HG03342 (cell line): Measurements from ENCODE around the gene SLC17A8.
"Not testable (repeated sequence)": the region's sequence is repeated elsewhere in the genome, so short reads cannot be mapped to it uniquely, and the experiment has no call there.

Experiments used
- ATAC-seq: cut with Tn5 transposase; IDR thresholded peaks from one replicate; pipeline ENCODE4 v1.9.1; 2021; ENCODE audit warnings: mild to moderate bottlenecking, moderate library complexity; ENCODE audit not compliant: unreplicated experiment

The SLC17A8 gene

DNA sequence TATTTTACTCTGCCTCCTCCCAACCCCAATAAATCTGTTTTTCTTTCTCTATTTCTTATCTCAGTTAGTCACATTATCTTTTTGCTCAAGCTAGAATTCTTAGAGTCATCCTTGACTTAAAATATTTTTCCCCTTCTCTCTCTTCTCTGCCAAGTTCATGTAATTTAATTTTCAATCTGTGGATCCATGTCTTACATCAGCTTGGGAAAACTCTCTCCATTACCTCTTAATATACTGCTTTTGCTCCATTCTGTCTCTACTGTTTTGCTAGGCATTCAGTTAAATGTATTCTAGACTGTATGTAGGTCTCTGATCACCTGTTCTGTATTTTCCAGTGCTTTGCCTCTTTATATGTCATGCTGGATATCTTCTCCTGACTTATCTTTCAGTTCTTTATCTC, 65.8 kb downstream of the SLC17A8 start:
- ATAC-seq = no peak

DNA sequence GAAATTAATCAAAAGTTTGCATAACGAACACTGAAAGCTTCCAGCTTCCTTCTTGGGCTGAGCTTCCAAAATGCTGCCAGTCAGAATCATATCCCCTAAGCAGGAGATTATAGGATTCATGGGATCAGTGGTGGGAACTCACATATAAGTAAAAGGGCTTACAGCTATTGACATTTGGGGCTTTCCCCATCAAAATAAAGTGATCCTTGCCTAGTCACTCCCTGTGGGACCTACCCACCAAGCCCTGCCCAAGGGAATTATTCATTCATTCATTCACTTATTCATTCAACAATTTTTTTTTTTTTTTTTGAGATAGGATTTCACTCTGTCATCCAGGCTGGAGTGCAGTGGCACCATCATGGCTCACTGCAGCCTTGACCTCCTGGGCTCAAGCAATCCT, 69.3 kb downstream of the SLC17A8 start:
- no peak for ATAC-seq

DNA sequence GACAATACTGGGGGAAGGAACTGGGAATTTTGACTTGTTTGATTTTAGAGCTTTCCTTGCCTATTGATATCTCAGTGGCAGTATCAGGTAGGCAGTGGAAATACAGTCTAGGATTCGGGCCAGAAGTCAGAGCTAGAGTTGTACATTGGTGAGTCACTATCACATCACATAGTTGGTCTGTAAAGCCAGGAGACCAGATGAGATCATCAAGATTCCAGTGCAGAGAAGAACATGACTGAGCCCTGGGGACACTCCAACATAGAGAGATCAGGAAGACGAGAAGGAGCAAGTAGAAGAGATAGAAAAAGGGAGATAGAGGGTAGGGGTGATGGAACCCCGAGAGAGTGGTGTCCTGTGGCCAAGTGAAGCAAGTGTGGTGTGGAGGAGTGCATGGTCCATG, 70.2 kb downstream of the SLC17A8 start:
- ATAC-seq = no peak

DNA sequence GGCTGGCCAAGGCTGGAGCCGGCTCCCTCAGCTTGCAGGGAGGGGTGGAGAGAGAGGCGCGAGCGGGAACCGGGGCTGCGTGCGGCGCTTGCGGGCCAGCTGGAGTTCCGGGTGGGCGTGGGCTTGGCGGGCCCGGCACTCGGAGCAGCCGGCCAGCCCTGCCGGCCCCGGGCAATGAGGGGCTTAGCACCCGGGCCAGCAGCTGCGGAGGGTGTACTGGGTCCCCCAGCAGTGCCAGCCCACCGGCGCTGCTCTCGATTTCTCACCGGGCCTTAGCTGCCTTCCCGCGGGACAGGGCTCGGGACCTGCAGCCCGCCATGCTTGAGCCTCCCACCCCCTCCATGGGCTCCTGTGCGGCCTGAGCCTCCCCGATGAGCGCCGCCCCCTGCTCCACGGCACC, 73.4 kb downstream of the SLC17A8 start:
- ATAC-seq = not testable (repeated sequence)

DNA sequence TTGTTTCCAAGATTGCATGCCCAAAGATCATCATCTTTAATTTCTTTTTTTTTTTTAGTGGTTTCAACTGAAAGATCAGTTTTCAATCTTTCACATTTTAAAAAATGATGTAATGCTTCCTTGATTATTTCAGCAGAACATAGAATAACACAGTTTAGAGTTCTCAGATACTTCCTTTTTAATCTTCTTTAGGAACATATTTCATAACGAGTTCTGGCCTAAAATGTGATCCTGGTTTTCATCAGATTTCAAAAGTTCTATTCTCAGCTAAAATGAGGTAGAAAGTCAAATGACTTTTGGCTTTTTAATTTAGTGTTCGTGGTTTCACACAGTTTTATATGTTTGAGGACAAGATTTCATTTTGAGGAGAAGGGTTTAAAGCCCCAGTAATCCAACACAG, 76.8 kb downstream of the SLC17A8 start:
- no peak for ATAC-seq

DNA sequence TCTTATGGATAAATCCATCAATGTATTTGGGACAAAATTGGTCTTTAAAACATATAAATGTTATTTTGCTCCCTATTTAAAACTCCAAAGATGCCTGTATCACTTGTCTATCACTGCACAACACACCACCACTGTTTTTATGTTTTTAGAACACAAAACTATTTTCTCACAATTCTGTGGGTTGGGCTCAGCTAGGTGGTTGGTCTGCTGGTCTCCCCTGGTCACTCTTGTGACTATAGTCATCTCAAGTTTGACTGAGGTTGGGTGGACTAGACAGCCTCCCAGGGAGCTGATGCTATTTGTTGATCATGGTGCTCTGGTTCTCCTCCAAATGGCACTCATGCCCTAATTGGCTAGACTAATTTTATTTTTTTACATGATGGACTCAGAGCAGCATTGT, 77.3 kb downstream of the SLC17A8 start:
- ATAC-seq = no peak

DNA sequence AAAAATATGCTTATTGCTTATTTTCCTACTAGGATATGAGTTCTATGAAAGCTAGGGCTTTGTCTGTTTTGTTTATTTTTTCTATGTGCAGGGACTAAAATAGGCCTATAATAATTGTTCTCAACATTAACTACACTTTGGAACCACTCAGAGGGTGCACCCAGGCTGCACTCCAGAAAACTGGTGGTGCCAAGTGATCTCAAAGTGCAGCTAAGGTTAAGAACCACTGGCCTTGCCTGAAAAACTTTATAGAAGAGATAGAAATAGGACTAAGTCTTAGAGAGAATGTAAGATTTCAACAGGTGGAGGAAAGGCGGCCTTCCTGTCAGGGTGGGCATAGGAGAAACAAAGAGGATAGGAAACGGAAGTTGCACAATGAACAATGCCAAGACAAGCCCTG, 79.1 kb downstream of the SLC17A8 start:
- ATAC-seq = no peak

DNA sequence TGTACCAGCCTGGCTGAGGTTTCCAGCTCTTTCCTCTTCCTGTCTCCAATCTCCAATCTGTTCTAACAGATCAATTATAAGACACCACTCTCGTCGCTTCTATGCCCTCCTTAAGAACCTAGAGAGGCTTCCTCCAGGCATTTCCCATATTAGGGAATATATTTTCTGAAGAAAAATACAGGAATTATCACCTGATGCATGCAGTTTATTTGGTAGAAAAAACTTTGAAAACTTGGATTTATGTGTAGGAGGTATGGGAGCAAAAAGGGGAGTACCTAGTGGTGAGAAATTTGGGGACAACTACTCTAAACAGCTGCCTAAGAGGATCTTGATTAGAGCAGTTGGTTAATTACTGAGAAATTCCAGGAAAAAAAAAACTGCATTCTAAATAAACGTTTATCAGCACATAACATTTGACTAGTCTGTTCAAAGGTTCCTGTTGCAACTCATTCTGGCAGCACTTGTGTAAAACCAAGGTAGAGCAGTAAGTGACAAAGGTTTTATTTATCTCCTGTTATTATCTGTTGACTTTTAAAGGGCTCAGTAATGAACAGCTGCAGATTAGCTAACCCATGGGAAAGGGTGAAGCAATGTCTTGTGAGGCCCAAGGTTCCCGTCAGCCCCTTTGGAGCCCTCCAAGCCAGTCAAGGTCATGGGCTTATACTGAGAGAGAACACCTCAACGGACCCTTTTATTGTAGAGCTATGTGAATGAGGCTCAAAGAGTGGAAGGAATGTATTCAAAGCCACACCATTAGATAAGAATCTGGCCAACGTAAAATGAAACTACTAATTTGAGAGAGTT, 80.4 kb downstream of the SLC17A8 start:
- ATAC-seq = no peak

DNA sequence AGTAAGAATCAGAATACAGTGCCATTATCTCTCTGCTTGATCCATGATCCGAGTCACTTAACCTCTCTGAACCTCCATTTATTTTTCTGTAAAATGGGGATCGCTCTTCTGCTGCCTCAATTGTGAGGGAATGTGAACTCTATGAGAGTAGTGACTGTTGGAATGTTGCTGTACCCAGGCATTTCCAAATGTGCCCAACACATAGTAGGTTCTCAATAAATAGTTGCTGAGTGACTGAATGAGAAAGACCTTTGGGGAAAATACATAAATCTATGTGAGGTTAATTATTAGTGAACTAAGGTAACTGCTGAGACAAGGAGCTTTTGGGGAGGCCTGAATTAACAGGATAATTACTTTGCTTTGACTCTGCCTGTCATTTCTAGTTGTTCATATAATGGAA, 82.9 kb downstream of the SLC17A8 start:
- no peak for ATAC-seq

DNA sequence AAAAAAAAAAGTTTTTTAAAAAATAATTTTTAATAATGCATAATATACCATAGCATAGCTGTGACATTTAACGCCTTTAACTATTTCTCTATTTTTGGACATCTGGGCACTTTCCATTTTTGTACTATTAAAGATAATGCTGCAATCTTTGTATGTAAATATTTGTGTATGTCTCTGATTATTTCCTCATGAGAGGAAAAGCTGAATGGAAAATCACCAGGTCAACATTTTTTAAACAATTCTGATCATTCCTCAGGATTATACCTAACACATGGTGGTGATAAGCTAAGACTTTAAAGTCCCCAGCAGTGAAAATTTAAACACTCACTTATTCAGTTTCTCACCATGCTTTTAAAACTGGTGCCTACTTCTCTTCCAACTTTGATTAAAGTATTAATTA, 85.5 kb downstream of the SLC17A8 start:
- ATAC-seq = no peak

DNA sequence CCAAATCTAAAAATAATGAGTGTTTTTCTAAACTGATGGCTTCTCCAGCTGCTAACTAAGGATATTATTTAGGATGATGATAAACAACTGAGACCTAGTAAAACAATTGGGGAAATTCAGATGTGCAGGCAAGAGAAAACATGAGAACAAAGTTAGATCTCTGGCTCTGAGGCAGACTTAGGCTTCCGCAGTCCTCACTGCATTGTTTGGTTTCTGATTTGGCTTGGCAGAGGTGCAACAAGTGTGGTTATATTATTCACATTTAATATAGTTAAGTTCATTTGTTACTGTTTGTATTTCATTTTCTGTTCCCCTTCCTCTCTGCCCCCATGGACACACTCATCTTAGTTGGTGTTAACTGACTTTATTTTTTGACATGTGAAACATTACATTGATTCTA, 86.6 kb downstream of the SLC17A8 start:
- no peak for ATAC-seq

DNA sequence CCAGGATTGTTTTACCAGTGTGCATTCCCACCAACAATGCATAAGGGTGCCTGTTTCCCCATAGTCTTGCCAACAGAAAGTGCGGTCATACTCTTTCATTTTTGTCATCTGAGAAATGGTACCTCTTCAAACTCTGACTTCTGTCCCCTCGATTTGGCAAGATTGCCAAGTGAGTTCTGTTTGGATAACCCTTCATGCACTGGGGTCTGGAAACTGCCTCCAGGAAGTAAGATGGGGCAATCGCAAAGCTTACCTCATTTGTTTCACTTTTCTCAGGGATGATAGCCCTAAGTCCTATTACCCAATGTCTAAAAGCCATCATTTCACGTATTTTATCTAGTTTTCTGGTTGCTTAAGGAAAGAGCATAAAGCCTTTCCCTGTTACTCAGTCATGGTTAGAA, 88.2 kb downstream of the SLC17A8 start:
- ATAC-seq = no peak

DNA sequence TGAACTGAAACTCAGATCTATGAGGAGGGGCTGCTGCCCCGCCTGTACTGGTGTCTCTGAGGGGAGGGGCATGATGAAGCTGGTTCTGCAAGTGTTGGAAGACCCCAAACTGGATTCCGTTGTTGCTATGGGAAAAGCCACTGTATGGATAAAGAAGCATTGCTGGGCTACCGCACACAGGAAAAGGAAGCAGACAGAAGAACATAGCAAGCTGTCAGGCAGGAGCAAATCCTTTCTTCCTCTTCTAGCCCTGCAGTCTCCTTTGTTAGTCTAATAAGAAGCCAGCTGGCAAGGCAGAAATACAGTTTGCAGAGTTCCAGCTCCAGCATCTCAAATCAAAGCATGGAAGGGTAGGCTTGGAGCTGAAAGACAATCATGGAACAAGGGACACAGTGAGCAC, 90.5 kb downstream of the SLC17A8 start:
- ATAC-seq = no peak

DNA sequence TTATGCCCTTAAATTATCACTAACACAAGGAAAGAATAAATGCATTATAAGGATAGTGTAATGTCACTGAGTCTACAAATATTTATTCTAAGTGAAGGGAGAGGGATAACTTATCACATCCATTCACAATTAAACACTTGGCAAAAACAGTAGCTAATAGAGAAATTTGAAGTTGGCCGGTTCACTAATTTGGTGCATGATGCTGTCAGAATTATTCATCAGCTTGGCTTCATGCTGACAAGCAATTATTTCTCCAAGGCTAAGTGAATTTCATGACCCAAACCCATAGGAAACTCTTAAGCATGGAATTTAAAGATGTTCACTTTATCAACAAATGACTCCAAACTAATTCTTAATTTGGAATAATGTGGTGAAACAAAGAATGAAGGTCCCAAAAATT, 91.8 kb downstream of the SLC17A8 start:
- no peak for ATAC-seq

DNA sequence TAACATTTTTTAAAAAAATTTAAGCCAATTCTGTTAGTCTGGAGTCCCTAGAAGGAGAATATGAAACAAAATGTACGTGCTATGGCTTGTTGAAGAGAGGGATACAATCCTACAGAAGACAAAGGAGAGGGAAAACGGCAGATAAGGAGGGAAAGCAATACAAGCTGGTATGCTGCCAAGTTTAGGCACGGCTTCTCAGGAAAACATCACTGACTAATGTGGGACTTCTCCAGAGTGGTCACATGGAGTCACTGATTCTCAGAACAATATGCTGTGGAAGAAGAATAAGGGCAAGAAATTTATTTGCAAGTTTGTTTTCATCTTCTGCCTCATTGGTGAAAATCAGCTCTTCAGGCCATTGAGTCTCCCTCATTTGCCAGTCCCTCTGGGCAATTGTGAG, 93.9 kb downstream of the SLC17A8 start:
- no peak for ATAC-seq

DNA sequence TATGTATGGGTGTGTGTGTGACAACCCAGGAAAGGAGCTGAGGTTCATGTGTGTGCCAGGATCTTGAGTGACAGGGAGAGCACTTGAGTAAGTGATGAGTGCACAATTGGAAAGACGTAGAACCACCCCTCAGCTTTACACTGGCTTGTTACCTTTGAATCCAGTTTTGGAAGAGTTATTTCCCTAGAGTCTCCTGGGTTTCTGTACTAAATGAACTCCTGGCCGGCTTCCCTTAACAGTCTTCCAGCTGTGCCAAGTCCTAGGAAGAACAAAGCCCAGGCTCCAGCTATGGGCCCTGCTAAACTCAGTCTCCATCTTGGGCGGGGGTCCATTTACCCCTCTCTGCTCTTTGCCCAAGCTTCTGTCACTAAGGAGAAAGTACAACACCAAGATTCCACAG, 97.1 kb downstream of the SLC17A8 start:
- no peak for ATAC-seq

DNA sequence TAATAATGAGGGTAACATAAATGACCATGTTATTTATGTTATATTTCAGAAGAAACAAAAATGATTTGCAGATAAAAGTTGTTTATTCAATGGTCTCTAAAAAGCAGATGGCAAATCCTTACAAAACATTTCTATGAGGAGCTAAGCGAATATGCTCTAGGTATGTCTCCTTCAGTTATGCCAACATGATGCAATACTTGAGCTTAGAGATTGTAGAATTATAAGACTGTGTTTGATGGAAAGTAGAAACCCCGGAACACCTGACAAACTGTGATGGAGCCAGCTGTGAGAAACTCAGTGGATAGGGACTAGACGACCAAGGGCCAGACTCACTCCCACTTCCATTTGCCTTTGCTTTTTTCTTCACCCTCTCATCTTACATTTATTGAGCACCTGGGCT, 99.0 kb downstream of the SLC17A8 start:
- ATAC-seq = no peak

DNA sequence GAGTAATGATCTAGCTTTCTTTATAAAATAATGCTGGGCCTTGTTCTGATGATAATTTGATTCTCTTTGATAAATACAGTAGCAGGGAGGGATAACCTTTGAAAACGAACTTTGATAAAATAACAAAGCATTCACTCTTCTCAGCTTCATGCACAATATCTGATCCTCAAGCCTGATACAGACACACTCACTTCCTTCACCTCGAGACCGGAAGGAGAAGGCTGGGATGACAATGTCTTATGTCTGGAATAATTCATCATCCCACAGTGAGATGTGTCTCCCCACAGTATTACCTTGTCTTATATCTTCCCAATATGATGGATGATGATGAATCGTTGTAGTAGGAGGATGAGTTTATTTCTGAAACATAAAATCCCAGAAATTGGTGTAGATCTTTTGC, 101.3 kb downstream of the SLC17A8 start:
- ATAC-seq = no peak

DNA sequence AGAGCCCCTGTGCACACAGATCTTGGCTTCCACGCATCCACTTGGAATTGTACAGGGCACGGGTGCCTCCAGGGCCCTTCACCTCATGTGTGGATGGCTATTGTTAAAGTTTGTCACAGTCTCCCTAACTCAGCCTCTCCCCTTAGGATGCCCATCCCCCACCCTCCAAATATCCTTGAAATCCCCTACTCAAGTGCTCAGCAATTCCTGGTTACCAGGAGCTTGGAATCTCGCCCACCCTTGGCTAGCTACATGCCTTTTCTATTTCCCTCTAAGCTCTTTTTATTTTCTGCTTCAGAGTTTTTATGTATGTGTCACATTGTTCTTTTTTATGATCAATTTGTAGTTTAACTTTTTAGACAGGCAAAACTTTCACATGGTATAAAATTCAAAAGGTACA, 103.8 kb downstream of the SLC17A8 start:
- no peak for ATAC-seq

DNA sequence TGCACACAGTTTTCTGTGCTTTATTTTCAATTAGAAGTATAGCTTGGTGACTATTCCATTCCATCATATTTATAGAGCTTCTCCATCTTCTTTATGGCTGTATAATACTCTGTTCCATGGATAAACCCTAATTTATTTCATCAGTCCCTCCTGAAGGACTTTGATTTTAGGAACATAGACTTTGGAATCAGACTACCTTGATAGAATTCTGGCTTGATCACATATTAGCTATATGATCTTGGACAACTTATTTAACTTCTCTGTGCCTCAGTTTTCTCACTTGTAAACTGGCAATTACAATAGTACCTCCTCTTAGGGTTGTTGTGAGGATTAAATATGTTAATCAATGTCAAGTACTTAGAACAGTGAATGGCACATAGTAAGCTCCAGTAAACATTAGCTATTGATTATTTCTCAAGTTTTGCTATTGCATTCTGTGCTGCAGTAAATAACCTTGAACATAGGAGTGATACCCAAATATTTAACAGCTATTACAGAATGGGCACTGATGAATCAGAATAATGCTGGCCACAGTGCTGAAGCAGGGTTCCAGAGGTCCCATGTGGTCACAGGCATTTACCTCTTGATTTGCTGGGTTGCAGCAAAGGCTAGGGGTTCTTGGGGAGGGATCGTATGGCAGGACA, 104.6 kb downstream of the SLC17A8 start:
- ATAC-seq = no peak

DNA sequence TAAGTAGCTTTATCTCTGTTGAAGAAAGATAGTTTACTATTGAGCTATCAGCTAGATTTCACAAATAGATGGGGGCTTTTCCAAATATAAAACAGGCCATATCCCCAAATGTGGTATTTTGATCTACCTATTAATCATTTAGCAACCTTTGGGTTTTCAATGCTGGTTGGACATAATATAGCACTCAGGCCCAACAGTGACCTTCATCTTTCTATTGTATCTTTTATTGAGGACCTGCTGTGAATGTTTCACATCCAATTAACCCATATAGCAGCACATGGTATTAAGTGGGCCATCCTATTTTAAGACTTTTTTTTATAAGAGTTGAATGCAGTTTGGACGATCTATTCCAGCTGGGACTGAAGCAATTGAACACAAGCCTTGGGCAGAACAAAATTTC, 106.8 kb downstream of the SLC17A8 start:
- no peak for ATAC-seq

DNA sequence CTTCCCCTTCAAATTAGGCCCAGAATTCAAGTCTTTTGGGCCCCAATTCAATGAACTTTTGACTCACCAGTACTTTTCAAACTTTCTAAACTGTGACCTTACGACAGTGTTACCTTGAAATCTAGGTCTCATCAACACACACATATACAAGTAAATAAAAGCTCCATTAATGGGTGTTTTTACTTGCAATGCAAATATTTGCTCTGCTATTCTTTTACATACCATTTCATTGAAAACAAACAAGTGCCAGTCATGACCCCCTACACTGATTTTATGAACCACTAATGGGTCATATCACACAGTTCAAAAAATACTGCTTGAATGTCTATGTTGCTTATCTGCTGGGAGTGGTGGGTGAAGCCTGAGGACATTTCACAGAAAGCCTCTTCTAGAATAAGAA, 107.7 kb downstream of the SLC17A8 start:
- no peak for ATAC-seq

DNA sequence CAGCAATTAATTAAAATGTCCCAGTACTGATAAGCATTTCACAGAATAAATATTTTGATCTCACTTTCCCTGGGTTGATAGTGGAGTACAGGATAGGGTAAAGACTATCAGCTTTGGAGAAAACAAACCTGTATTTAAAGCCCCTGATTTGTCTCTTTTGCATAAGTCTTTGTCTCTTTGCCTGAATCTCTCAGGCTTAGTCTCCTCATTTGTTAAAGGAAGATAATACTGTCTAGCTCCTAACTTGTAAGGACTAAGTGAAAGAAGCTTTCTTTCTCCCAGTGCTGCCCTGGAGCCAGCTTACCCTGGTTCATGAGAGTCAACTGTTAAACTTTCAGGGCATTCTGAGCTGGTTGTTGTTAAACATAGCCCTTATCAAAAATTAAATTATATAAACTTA, 111.3 kb downstream of the SLC17A8 start:
- ATAC-seq = no peak
